ENCODE measurements around the gene VSIG1.

The VSIG1 gene

DNA sequence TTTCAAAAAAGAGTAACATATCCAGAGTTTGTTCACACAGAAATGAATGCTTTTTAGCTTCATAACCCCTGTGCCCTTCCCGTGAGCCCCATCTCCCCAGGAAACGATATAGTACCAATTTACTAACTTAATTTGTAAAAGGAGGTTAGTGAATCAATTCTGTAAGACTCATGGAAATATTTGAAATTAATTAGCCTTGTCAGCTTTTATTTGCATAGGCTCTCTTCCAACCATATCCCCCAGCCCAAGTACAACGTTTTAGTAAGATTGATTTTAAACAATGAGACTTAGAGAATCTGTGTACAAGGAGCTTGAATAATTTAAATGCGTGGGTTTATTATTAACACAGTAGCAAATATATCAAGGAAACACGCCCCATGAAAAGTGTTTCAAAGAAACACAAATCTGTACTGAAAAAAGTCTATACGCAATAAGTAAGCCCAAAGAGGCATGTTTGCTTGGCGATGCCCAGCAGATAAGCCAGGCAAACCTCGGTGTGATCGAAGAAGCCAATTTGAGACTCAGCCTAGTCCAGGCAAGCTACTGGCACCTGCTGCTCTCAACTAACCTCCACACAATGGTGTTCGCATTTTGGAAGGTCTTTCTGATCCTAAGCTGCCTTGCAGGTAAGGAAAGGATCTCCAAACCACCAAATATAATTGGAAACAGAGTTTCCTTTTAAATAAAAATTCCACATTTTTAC is at the start of gene VSIG1:
TSS of gene VSIG1 (plus strand) at position 512 of the 703 bp plus-strand sequence. CDS start at position 578, 66 bp downstream.
- DNase-seq (ENCODE audit: low read depth, low spot score), result no peak

DNA sequence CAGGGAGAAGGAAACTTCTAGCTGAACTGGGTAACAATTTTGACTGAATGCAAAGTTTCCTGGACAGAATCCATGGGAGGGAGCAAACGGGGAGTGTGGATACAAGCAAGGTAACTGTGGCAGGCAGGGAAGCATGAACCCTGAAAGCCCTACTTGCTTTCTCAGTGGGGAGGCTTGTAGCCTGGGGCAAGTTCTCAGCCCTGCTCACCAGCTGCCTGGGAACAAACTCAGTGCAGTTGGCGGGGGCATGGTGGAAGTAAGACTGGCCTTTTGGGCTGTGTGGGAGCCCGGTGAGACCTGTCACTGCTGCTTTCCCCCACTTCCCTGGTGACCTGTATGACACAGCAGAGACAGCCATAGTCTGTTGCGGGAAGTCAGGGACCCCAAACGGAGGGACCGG is 48.7 kb upstream of the VSIG1 start:
- DNase-seq (ENCODE audit: low read depth, low spot score), result no peak

DNA sequence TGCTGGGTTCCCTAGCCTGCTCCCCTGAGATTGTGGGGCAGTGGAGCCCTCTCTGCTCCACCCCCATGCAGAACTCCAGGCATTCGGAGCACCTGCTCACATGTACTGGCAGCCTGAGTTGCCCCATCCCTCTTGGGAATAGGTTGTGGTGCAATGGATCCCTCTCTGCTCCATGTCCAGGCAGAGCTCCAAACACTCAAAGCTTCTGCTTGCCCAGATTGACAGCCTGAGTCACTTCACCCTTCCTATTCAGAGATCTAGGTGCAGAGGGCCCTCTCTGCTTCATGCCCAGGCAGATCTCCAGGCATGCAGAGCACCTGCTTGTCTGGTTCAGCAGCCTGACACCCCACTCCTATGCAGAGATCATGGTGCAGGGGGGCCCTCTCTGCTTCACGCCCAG is 44.1 kb upstream of the VSIG1 start:
- DNase-seq (ENCODE audit: low read depth, low spot score), result no peak

DNA sequence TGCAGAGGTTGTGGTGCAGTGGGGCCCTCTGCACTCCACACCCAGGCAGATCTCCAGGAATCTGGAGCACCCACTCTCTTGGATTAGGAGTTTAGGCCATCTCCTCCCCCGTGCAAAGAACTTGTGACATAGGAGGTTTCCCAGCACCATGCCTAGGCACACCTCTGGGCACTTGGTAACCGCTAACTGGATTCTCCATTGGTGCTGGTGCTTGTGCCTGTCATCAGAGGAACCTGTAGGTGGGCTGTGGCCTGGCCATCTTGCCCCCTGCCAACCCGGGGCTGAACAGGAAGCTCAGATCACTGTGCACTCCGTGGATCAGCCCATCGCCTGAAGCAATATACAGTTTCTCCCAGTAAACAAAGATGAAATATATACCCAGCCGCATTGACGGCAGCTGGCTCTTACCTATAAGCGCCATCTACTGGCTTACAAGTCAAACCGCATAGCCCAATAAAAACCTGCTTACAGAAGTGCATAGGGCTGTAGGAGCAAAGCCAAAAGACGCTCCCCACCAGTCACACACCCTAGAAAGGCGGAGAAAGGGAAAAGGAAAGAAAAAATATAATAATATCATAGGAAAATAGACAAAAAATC is 43.5 kb upstream of the VSIG1 start:
- DNase-seq (ENCODE audit: low read depth, low spot score), result no peak

DNA sequence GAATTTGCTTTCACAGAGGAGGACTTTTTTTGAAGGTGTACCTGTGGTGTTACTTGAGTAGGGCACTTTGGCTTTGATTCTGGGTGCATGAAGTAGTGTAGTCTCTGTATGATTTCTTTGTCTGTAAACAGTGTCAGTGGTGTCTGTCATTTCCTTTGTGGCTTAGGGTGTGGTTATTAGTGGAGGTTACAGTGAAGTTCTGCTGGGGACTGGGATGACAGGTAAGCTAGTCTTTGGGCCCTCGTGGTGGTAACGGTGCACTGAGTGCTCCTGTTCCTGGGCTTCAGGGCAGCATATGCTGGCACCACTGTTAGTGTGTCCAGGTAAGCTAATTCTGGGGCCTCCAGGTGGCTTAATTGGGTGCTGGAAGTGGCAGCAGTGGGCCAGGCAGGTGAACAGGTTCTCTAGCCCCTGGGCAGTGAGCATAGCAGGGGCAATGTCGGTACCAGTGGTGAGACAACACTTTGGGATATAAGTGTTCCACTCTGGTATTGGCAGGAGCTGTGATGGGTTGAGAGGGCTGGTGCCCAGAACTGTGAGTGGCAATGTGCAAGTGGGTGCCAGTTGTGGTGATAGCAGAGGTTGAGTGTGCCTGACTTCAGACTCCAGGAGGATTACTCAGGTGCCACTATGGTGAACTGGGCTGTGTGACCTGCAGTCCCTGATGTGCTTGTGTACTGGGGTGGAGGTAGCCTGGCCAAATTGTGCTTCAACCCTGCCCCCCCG is 26.0 kb upstream of the VSIG1 start:
- DNase-seq (ENCODE audit: low read depth, low spot score), result no peak

DNA sequence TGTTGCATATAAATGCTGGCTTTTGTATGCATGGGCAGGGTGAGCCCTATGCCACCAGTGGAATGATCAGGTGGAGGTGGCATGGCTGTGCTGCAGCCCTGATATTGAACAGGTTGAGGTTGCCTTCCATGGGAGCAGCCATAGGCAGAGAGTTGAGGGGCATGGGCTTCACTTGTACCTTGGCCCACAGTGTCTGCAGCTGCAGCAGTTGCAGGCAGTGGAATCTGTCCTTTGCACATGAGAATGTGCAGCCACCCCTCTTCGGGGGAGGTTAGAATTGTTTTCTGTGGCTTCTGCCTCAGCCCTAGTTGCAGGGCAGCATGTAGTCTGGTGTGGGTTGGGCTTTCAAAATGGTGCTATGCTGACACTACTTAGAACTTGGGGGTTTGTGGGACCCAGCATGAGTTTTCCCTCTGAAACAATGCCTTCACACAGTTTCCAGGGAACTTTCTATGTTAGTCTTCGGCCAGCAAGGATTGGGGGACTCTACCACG is 25.4 kb upstream of the VSIG1 start:
- no peak for DNase-seq (ENCODE audit: low read depth, low spot score)

DNA sequence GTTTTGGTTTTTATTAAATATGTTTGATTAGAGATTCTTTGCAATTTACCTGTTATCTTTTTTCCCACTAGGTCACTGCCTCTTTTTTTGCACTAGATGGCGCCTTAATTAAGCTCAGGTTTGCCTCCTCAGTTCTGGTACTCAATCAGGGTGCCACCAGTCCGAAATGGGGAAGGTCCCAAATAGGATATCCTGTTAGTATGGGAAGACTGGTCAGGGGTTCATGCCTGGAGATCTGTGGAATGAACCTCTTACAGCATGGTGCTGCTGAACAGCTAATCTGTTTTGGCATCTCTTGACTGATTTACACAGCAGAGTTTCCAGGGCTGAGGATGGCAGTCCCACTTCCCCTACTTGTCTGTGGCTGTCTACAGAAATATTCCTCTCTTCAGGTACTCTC is 24.2 kb upstream of the VSIG1 start:
- no peak for DNase-seq (ENCODE audit: low read depth, low spot score)

DNA sequence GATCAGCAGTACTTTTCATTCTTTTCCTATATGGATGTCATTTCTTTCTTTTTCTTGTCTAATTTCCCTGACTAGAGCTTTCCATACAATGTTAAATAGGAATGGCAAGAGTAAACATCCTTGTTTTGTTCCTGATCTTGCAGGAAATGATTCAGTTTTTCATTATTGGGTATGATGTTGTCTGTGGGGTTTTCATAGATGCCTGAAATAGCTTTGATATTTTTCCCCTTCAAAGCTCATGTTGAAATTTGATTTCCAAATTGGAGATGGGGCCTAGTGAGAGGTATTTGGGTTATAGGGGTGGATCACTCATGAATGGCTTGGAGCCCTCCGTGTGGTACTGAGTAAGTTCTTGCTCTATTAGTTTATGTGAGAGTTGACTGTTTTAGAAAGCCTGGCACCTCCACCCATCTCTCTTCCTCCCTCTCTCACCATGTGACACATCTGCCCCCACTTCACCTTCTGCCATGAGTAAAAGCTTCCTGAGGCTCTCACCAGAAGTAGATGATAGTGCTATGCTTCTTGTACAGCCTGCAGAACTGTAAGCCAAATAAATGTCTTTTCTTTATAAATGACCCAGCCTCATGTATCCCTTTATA is 22.3 kb upstream of the VSIG1 start:
- no peak for DNase-seq (ENCODE audit: low read depth, low spot score)

DNA sequence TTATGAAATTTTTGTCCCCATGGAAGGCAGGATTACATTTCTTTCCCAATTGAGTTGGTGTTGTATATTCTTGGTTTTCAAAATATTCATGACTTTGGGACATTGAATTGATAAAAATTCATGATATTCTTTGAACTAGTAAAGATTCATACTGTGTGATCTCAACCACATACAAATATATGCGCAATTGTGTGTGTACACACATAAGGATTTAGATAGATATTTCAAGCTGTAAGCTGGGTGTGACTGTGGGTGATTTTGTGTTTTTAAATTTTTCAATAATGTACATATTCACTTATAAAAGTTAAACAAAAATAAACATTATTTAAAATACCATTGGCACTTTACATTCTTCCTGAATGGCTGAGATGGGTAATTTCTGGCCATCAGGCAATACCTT is 19.5 kb upstream of the VSIG1 start:
- no peak for DNase-seq (ENCODE audit: low read depth, low spot score)

DNA sequence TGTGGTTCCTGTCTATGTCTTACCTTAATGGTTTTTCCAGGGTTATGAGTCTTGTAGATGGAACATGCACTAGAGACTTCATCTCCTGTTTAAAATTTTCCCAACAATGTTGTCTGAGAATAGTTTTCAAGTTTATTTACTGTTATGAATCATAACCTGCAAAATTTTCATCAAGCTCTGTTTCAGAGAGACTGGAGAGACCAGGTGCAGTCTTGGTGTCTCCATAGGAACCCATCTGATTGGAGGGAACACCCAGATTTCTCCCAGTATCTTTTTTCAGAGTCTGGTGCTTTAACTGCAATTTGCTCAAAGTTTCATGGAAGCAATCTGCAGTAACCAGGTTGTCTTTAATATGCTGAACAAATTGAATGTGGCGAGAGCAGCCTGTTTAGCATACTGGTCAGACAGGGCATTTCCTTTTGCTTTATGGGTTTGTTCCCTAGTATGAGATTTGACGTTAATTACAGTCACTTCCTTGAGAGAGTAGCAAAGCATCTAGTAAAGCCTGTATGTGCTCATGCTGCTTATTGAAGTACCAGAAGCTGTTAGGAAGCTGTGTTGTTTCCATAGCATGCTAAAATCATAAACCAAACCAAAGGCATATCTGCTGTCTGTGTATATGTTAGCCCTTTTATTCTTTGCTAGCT is 18.8 kb upstream of the VSIG1 start:
- DNase-seq (ENCODE audit: low read depth, low spot score), result no peak

DNA sequence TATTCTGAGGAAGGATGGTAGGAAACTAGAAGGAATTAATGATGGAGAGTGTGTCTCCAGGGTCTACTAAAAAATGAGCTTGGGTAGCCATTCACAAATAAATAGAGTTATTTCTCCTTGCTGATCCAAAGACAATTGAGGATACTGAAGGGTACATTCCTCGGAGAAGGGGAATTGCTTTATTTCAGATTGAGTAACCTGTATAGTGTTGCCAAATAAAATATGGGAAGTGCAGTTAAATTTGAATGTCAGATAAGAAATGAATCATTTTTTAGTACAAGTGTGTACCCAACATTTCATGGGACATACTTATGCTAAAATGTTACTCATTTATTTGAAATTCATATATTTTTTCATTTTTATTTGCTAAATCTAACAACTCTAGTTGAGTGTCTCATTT is 16.0 kb upstream of the VSIG1 start:
- no peak for DNase-seq (ENCODE audit: low read depth, low spot score)

DNA sequence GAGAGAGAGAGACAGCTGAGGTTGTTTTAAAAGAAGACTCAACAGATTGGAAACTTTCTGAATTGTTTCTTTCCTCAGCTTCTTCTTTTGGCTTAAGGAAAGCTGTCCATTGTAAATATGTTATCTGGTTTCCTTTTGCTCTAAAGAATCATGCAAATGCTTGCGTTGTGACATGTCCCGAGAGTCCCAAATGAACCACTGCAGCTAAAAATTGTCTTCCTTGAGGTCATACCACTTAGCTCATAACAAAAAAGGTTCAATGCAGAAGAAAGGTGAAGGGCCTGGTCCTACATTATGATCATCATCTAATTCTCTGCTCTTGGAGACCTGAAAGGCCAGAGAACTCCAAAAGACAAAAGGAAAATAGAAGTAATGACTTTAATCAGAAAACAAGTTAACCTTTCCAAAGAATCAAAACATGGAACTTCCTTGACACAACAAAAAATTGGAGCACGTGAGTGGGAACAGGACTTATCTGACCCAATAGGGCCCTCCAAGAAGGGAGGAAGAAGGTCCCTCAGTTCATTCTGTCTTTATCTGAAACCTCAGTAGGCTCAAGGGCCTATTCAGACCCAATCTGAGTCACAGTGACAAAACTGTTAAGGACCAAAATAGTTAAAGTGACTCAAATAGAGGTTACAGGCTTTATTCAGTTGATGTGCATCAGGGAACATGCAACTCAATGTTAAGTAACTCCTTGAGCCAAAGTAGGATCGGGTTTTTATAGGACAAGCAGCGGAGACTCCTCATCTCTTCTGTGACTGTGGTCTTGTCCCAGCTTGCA is 14.7 kb upstream of the VSIG1 start:
- DNase-seq (ENCODE audit: low read depth, low spot score), result no peak

DNA sequence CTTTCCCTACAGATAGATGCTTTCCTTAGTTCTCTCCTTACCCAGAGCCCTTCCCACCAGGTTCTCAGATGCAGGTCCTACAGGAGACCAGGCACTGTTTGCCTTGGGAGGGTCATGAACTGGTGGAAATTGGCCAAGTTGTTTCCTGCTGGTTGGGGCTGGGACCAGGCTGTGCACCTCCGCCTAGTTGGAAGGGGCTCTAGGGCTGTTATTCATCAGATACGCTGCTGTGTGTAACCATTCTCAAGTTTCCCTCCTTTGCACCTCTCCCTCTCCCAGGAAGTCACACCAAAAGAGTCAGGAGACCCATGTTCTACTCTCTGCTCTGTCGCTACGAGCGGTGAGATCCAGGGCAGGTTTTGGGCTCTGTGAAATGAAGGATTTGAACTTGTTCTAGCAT is 11.9 kb upstream of the VSIG1 start:
- DNase-seq (ENCODE audit: low read depth, low spot score), result no peak

DNA sequence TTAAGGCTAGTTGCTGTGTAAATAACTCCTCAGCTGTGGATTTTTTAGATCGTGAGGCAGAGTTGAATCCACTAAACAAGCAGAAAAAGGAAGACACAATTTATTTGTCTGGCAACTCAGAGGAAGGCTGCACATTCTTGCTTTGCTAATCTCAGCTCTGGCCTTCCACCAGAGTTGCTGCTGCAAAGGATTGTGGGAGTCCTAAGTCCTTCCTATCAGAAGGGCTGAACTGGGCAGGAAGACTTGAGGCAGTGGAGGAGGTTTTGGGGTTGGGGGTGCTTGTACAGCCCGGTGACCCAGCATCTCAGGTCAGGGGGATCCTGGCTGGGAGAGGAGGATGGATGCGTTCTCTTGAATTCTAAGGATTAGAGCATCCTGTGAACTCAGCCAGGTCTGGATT is 11.0 kb upstream of the VSIG1 start:
- no peak for DNase-seq (ENCODE audit: low read depth, low spot score)

DNA sequence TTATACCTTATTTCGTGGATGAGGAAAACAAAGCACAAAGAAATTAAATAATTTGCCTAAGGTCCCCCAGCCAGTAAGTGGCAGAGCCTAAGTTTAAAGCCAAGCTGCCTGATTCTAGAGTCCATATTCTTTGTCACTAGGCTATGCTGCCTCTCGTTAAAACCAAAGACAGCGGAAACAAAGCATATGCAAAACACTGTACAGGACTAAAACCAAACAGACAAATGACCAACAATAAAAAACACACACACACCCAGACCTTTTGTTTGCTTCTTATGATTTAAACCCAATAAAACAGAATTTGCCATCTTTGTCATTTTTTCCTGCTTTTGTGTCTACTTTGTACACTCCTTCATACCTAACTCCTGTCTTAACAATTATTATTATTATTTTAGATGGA is 10.1 kb upstream of the VSIG1 start:
- no peak for DNase-seq (ENCODE audit: low read depth, low spot score)

DNA sequence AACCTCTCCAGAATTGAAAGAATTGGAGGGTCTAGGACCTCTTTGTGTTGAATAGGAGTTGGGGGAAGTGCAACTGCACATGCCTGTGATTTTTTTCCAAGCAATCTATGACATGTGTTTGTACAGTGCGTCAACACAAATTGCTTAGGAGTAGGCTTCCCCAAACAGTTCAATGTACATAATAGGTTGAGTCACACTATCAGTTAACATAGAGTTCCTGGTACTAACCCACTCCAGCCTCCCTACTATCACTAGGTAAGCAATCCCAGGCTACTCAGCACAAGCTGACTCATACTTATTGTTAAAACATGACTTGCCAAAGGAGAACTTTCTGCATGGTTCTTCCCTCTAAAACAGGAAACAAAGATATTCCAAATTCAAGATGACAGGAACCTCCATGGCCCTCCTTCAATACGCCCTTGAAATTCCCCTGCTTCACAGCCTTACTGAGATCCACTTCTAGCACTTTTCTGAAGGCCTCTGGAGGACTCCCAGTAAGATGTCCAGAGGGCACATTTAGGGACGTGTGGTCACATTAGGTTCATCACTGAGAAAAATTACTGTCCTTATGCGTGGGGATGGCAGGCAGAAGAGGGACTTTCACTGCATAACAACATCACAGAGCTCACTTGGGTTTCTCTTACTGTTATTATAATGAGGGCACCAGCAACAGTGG is 8.4 kb upstream of the VSIG1 start:
- no peak for DNase-seq (ENCODE audit: low read depth, low spot score)

DNA sequence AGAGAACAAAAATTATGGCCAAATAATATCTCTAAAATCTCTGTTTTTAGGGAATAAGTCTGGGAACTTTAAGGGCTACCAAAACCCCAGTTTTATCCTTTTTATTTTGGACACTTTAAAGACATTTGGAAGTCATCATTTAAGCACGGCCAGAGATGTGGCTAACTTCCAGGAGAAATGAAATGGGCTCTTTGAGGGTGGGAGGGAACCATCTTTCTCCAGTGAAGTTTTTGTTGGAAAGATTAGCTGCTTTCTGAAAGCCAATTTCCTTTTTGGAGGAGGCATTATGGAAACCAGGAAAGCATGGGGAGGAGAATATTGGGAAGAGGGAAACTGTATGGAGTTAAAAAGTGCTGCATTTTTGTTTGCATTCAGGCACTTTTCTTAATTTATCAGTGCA is 4.8 kb downstream of the VSIG1 start:
- no peak for DNase-seq (ENCODE audit: low read depth, low spot score)

DNA sequence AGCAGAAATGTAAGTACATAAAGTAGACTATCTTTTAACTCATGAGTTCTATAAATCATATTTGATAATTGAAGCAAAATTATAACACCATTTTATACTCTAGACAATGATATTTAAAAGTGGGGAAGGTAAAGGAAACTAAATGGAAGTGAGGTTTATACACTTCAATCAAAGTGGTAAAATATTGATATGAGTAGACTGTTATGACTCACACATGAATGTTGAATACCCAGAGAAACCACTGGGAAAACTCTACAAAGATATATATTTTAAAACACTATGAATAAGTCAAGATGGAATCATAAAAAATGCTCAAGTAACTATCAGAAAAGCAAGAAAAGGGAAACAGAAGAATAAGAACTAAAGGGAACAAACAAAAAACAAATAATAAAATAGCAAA is 8.4 kb downstream of the VSIG1 start:
- no peak for DNase-seq (ENCODE audit: low read depth, low spot score)

DNA sequence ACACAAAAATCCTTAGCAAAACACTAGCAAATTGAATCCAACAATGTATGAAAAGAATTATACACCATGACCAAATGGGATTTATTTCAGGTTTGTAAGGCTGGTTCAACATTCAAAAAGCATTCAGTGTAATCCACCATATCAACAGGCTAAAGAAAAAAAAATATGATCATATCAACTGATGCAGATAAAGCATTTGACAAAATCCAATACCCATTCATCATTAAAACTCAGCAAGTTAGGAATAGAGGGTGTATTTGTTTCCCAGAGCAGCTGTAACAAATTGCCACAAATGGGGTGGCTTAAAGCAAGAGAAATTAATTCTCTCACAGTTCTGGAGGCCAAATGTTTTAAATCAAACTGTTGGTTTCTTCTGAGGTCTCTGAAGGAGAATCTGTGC is 10.7 kb downstream of the VSIG1 start:
- no peak for DNase-seq (ENCODE audit: low read depth, low spot score)

DNA sequence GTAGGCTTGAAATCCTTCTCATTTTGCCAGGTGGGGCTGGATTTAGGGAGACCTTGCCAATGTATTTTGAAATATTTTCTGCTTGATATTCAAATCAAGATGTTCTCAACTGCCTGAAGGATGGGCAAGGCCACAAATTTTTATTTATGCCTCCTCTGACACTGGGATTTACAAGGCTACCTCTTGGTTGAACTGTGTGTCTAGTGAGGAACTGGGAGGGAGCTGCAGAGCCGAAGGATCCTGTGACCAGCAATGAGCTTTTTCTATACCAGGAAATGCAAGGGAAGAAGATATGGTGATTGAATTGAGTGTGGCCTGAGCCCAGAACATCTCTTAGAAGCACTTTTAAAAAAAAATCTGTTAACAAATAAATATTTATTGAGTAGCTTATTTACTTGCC is 14.9 kb downstream of the VSIG1 start:
- DNase-seq (ENCODE audit: low read depth, low spot score), result no peak

DNA sequence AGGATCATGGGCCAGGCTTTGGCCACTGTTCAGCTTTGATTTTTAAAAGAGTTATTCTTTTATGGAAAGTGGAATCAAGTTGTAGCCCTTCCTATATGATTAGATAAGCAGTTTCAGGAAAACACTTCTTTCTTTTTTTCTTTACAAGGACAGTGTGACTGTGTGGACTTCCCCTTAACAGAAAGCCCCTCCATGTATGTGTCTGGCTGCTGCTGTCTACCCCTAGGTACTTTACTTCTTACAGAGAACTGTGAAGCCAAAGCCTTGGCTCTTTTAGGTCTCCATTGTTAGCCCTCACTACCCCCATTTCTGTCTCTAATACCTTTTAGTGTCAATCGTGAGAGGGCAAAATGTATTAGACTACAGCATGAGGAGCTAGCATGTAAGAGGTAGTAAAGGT is 19.1 kb downstream of the VSIG1 start:
- DNase-seq (ENCODE audit: low read depth, low spot score), result no peak

All from activated CD4-positive, CD25-positive, alpha-beta regulatory T cell treated with anti-CD3 and anti-CD28 coated beads, Interleukin-2, amount 50 U/mL, for 16 hours (primary cell).